ENCODE results near the gene SLCO2A1.

Gene SLCO2A1

DNA sequence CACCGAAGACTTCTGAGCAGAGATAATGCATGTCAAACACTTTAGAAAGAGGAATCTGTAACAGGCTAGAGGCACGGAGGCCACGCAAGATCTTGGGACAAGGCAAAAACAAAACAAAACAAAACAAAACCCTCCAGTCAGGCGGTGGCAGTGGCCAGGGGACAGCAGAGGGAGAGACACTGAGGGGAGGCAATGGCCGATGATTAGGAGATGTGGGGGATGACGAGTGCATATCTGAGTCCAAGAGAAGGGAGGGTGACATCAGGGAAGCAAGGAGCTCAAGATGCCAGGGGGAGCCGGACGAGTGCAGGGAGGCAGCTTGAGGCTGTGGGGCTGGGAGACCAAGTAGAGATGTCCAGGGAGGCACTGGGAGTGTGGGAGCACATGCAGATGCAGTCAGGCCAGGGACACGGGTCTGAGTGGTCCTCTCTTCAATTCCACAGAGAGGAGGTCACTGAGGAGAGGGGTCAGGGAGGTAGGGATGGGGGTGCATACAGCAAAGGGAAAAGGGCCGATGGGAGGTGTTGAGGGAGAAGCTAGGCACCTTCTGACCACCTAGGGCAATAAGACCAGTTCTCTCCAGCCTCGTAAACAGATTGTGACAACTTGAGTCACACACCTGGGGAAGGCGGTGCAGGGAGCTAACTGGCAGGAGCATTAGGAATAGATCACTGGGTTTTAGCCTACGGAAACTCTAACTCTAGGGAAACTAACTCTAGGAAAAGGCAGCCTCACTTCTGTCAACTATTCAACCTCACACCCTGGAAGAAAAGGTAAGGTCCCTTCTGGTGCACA is 29.6 kb downstream of the SLCO2A1 start:
- no peak for DNase-seq (ENCODE audit: low read depth in 2 of 2)

DNA sequence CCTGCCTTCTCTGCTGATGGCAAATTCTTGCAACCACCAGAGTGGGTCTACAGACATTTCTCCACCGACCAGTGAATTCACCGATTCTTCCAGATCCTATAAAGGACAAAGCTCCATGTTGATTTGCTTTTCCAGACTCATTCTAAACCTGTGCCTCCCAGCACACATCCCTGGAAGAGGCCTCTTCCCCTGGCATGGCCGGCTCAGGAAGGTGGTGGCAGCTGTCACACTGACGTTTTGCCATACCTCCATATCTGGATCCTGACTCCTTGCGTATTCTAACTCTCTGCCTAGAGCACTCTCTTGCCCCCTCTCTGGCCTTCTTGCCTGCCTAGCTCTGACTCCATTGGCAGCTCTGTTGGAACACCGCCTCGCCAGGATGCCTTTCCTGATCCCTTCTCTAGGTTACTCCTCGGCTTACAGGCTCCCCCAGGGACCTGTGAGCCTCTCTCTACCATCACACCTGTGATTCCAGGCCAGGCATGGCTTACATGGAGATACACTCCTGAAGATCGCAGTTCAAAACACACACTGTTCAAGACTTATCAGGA is 31.0 kb downstream of the SLCO2A1 start:
- DNase-seq (ENCODE audit: low read depth in 2 of 2), result no peak

DNA sequence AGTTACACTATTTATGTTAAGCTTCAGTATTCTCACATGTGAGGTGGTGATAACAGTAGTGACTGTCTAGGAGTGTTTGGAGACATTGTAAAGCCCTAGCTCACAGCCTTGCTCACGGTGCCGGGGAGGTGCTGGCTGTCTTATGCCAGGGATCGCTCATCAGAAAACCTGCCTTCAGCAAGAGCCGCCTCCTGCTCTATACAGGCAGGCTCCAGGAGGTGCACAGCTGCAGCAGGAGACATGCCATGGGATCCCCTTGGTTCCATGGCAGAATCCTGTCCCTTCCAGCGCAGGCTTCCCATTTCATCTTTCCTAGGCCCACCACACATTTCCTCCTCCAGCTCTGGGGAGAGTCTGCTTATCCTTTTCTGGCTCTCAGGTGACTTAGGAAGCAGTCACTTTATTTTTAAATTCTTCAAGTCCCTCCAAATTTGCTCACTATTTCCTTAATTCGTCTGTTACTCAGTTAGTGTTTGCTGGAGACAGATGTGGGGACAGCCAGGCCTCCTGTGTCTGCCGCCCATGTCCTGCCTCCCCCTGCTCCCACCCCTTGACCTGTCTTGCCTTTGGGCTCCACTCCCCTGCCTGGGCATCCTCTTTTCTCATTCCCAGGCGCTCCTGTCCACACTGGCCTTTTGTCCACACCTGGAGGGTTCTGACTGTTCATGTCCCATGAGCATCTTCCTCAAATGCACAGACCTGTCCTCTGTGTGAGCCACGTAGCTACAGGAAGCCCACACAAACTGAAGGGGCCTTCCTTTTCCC is 31.7 kb downstream of the SLCO2A1 start:
- DNase-seq (ENCODE audit: low read depth in 2 of 2), result no peak

DNA sequence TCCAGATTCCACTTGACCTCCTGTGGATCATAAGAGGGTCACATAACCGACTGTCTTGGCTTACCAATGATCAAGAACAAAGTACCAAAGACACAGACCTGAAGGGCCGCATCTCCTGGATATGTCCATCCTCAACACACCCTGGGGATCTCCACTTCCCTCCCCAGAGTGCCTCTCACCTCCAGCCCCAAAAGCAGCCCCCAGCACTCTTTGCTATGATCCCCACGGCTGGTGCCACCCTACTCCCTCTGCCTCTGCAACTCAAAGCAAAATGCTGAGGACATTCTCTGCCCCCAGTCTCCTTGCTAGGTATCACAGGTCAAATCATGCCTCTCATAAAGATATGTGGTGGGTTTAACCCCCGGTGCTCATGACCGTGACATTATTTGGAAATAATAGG is 32.7 kb downstream of the SLCO2A1 start:
- no peak for DNase-seq (ENCODE audit: low read depth in 2 of 2)

DNA sequence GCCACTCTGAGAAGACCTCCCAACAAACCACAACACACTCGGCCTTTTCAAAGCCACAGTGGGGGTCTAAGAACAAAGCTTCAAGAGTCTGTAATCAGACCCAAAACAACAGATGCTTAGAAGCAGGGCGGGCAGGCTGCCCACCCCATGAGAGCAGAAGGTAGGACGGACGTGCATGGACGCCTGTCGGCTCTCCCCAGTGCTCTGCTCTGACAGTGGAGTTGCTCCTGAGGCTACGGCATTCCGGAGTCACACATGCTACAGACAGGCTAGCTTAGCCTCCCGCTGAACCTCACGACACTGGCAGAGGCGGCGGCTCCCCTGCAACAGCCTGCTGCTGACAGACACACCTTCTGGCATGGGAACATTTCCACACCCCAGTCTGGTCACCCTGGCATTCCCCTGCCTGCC is 33.5 kb downstream of the SLCO2A1 start:
- DNase-seq (ENCODE audit: low read depth in 2 of 2), result no peak

DNA sequence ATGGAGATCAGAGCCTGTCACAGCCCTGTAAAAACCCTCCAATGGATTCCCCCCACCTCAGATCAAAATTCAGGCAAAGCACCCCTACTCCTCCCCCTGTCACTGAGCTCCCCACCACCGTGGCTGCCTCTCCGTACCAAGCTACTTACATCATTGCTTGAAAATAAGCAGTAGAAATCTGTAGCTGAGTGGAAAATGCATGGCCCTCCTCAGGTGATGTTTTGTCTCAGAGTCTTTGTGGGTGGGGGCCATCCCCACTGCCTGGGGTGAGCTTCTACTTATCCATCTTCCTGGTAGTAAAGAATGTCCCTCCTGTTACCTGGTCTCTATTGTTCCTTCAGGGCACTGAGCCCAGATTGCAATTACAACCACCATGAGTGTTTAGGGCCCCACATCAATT is 34.5 kb downstream of the SLCO2A1 start:
- DNase-seq (ENCODE audit: low read depth in 2 of 2), result no peak

DNA sequence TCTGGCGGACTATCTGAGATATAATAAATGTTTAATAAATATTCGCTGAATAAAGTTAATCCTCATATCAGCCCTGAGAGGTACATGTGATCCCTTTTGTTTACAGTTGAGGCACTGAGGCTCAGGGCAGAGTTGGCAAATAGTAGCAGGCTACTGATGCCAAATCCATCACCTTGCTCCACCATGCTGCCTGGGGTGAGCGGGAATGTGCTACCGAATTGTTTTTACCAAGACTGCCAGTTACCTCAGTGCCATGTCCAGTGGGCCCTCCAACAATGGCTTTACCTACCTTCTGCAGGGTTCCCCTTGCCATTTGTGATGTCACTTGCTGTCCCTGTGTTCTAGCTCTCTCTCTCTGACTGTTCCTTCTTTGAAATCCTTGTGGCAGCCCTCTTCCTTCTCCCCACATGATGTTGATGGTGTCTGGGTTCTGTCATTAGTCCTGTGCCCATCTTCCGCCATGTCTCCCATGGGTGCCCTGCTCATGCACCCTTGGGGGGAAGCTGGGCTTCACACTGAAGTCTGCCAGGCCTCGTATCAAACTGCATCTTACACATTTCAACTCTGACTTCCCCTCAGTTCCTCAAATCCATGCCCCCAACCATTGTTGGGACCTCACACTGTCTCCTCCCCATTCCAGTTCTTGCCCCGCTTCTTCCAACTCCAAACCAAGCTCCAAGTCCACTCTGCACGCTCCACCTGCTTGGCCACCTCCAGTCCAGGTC is 35.4 kb downstream of the SLCO2A1 start:
- no peak for DNase-seq (ENCODE audit: low read depth in 2 of 2)

DNA sequence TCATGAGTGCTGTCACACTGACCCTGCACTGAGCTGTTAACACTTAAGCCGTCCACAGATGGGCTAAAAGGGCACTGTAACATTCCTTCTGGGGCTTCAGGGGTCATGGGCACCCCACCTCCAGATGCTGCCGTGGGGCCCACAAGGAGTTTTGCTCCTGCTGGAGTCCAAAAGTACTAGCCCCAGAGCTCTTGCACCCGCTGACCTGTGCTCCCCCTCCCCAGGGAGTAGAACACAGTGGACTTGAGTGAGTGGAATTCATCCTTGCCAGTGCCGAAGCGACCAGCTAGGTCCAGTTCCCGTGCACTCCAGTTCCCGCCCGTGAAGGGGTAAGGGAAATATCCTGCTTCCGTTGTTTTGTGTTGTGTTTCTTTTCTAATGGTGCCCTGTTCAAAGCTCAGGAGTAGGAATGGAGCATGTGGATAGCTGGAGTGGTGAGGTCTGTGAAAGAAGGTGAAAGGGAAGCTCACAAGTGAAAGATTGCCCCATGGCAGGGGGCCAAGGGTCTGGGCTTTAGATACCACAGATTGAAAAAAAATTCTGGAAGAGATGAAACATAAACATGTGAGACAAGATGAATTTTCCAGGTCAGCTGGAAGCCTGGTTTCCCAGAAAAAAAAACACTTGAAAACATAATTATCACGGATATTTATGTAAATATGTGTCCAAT is 36.6 kb downstream of the SLCO2A1 start:
- no peak for DNase-seq (ENCODE audit: low read depth in 2 of 2)

DNA sequence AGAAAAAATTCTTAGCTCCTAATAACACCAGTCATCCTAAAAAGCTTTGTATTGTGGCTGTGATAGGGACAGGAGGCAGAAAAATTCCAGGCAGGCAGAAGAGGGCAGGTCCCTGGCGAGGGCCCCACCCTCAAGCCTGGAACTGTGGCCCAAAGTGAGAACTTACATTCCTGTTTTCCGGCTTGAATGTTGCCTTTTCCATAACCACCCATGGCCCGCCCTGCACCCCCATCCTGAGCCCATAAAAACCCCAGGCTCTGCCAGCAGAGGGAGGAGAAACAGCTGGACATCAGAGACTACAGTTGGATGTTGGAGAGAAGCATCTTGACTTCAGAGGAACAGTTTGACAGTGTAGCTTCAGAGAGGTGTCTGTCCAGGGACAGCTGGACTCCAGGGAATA is 37.3 kb downstream of the SLCO2A1 start:
- no peak for DNase-seq (ENCODE audit: low read depth in 2 of 2)

DNA sequence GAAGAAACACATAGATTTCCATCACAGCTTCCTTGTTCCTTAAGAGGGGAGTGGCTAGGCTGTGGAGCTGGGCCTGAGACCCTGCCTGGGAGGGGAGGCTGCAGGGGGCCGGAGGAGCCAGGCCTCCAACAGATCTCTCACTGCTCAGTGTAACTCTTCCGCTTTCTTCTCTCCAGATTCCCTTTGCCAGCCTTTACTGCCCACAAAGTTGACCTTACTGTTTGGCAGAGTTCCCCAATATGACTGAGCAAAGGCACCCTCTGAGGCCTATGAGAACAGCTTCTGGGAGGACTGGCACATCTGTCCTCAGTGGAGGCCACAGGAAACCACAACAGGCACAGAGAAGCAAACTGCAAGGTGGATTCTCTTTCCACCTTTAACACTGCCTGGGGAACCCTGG is 38.1 kb downstream of the SLCO2A1 start:
- DNase-seq (ENCODE audit: low read depth in 2 of 2), result no peak

DNA sequence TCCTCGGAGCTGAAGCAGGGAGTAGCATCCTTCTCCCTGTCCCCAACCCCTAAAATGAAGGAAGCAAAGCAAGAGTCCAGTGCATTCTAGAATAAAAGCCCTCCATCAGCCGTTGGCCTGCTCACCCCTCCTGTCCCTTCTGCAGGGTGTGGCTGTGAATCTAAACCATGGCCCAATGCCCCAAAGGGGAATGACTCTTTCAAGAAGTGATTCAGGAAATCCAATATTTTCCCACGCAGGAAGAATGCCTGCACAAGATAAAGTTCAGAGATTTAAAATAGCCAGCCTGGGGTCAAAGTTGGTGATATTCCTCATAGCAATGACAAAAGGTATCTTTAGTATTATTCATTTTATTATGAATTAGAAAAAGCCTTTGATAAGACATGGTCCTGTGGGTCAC is 38.5 kb downstream of the SLCO2A1 start:
- no peak for DNase-seq (ENCODE audit: low read depth in 2 of 2)

DNA sequence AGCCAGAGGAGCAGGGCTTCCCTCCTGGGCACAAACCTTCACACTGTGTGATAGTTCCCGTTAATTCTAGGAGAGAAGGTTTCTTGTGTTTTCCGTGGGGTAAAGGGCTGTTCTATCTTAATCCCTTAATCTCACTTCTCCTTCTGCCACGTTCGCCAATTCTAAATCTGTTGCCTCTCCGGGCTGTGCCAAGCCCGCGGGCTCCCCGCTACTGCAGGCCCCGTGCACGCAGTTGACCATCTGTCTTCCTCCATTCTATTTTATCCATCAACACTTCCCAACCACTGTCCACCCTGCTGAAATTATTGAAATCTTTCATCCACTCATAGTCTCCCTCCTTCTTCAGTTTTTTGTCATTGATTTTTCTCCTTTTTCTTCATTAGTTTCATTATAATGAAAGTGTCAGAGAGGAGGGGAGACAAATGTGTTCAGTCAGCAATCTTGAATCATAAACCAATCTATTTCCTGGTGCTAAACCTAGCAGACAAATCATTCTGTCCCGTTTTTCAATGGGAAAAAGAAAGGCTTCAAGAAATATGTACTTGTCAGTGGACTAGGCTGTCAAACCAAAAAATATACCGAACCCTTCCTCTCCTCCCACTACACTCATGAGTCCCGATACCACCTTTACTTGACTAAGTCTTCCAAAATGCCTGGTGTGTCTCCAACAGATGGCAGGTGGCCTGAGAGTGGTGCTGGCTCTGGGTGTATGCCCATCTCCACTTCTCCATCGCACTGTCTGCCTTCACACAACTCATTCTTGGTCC is 39.6 kb downstream of the SLCO2A1 start:
- no peak for DNase-seq (ENCODE audit: low read depth in 2 of 2)

DNA sequence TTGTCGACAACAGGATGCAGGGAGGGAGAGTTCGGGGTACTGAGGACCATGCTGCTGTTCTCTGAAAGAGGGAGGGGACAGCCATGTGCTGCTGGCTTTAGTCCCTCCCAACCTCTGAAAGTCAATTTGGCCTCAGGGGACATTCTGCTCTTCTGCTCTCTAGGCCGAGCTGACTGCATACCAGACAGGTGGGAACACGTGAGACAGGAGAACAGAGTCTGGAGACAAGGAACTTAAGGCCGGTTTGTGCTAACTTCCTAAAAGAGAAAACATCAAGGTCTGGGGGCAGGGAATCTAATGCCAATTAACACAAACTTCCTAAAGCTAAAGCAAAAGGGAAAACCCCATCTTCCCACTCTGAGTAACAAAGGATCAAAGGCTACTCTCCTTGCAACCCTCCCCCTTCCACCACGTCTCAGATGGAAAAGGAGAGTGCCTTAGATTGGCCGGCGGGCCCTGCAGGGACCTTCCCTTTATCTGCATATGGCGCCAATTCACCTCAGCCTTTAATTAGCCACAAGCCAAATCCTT is 41.0 kb downstream of the SLCO2A1 start:
- DNase-seq (ENCODE audit: low read depth in 2 of 2), result no peak

DNA sequence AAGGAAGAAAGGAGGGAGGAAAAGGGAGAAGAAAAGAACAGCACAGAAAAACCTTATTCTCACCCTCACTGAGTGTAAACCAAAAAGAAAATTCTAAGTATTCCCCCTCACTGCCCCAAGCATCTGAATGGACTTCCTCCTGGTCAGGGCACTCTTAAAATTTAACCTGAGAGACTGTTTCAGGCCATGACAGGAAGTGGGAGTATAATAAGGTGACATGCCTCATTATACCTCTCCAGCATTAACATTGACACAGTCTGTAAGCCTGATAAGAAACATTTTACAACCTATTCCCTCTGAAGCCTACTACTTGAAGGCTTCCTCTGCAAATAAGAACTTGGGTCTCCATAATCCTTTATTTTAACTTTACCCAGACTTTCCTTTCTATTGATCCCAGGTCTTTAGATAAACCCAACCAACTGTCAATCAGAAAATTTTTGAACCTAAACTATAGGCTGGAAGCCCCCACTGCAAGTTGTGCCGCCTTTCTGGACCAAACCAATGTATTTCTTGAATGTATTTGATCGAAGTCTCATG is 41.7 kb downstream of the SLCO2A1 start:
- DNase-seq (ENCODE audit: low read depth in 2 of 2), result no peak

DNA sequence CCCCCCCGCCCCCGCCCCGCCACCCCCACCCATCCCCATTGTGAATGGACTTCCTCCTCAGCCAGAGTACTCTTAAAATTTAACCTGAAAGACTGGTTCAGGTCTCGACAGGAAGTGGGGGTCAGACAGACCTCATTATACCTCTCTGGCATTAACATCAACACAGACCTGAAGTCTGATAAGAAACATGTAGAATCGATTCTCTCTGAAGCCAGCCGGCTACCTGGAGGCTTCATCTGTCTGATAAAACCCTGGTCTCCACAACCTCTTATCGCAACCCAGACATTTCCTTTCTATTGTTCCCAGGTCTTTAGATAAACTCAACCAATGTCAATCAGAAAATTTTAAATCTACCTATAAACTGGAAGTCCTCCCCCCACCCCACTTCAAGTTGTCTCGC is 42.6 kb downstream of the SLCO2A1 start:
- DNase-seq (ENCODE audit: low read depth in 2 of 2), result no peak

DNA sequence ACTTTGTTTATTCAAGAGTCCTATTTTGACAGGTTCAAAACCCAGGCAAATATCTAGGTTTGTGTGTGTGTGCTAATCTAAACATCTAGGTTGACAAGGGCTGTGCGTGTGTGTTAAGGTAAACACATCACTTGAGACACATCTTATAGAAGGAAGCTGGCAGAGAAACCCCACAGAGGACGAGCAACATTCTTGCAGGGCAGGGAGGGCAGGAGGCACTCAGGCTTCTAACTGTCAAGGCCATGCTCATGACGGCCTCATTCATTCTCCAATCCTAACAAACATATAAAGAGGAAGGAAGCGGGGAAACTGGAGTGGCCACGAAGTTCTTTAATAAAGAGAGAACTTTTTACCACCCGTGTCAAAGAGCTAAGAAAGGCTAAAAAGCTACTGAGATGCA is 43.4 kb downstream of the SLCO2A1 start:
- no peak for DNase-seq (ENCODE audit: low read depth in 2 of 2)

DNA sequence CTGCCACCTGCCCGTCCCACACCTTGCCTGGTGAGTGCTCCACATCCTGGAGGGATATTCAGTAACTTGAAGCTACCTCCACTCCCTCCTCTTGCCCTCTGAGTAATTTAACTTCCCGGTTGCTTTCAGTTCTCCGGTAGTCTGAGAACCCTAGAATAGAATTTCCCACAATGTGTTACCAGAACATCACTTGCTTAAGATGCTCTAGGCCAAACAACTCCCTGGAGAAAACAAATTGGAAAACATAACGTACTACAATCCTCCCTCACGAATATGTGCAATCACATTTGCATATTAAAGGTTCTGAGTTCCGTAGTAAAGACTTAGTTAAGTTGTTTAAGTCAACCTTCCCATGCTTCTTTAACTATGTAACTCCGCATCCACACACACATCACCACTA is 44.8 kb downstream of the SLCO2A1 start:
- DNase-seq (ENCODE audit: low read depth in 2 of 2), result no peak

DNA sequence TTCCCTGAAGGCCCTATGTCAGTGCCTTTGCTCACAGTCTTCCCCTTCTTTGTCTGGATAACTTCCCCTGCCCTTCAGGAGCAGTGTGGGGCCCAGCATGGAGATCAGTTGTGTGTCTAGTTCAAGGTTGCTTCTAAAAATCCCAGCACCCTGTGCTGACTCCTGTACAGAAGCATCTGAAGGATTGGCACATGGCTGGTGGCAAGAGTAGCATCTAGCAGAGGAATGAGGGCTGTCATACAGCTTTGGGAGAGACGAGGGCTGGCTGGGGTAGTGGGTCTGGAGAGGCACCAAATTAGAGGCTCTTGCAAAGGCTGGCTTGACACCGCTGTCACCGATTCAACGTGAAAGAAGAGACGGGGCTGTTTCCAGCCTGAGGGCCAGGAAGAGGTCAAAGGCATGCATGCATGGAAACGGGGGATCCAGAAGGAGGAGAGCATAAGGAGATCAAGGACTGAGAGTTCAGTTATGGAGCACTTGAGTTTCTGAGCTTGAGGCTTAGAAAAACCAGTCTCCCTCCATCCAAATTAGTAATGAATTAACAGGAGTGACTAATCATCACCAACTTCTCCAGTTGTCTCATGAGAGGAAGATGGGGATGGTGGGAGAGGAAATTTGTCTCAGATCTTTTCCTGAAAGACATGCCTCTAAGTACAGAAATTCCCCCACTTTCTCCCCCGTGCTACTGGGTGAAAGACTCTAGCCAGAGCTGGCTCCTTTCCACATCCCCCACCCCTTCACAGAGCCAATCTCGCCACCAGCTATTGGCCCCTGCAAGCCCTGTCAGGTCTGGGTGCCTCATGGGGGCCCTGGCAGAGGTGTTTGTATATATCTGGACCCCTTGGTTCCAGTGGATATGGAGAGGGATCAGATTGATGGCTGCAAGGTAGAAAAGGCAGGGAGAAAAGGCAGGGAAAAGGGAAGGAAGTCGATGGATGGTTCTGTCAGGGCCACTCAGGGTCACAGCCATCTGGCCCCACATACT is 45.9 kb downstream of the SLCO2A1 start:
- no peak for DNase-seq (ENCODE audit: low read depth in 2 of 2)

DNA sequence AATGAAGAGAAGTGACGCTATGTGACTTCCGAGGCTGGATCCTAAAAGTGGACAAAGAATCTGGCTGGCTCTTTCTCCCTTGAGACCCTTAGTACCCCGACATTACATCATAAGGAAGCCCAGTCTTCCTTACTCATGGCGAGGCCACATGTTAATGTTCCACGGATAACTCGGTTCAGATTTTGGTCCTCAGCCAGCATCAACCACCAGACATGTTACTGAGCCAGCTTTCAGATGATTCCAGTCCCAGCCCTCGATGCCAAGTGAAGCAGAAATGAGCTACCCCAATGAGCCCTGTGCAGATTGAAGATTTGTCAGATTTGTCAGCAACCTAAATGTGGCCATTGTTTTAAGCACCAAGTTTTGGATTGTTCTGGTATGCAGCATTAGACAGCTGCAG is 46.6 kb downstream of the SLCO2A1 start:
- DNase-seq (ENCODE audit: low read depth in 2 of 2), result no peak
